SK-N-SH treated with all-trans-retinoic acid at 6 μM for 48 hours (cell line): Measurements from ENCODE around the gene RET.

ENCODE experiments used
- ATAC-seq: fragments of 200-7000 bp; cut with Tn5 transposase; 3 replicates; pipeline ENCODE4 v1.9.1; 2020; ENCODE audit warnings: mild to moderate bottlenecking, moderate library complexity
- BACH2 ChIP-seq: fragments of 250-450 bp; sonication (Bioruptor Pico); IDR thresholded peaks from 2 replicates; pipeline ENCODE4 v1.9.0; 2021; ENCODE audit warnings: mild to moderate bottlenecking, borderline replicate concordance
- CREB5 ChIP-seq: fragments of 250-450 bp; sonication (Bioruptor Pico); IDR thresholded peaks from 2 replicates; pipeline ENCODE4 v1.5.1; 2020; ENCODE audit warnings: low read depth, mild to moderate bottlenecking, moderate library complexity
- CSDC2 ChIP-seq: fragments of 250-450 bp; sonication (Bioruptor Pico); IDR thresholded peaks from 2 replicates; pipeline ENCODE4 v1.5.0; 2020; ENCODE audit warnings: mild to moderate bottlenecking, moderate library complexity
- CSRNP3 ChIP-seq: fragments of 250-450 bp; sonication (Bioruptor Pico); IDR thresholded peaks from 2 replicates; pipeline ENCODE4 v1.5.1; 2021; ENCODE audit warnings: mild to moderate bottlenecking, moderate library complexity
- ESRRG ChIP-seq: fragments of 250-450 bp; sonication (Bioruptor Pico); IDR thresholded peaks from 2 replicates; pipeline ENCODE4 v1.6.1; 2021; ENCODE audit warnings: mild to moderate bottlenecking
- GLIS3 ChIP-seq: fragments of 250-450 bp; sonication (Bioruptor Pico); IDR thresholded peaks from 2 replicates; pipeline ENCODE4 v1.5.0; 2020; ENCODE audit warnings: mild to moderate bottlenecking, moderate library complexity
- ISL1 ChIP-seq: fragments of 250-450 bp; sonication (Bioruptor Pico); IDR thresholded peaks from 2 replicates; pipeline ENCODE4 v2.1.2; 2022; ENCODE audit warnings: mild to moderate bottlenecking, moderate library complexity
- OSR1 ChIP-seq: fragments of 250-450 bp; sonication (Bioruptor Pico); IDR thresholded peaks from 2 replicates; pipeline ENCODE4 v1.8.0; 2022; ENCODE audit warnings: moderate library complexity, mild to moderate bottlenecking, inconsistent platforms
- PATZ1 ChIP-seq: fragments of 250-450 bp; sonication (Bioruptor Pico); IDR thresholded peaks from 2 replicates; pipeline ENCODE4 v1.8.0; 2020; ENCODE audit warnings: mild to moderate bottlenecking, moderate library complexity, borderline replicate concordance
- POU6F1 ChIP-seq: fragments of 250-450 bp; sonication (Bioruptor Pico); IDR thresholded peaks from 2 replicates; pipeline ENCODE4 v1.8.0; 2021; ENCODE audit warnings: low read depth, mild to moderate bottlenecking, moderate library complexity, borderline replicate concordance
- RARB ChIP-seq: fragments of 250-450 bp; sonication (Bioruptor Pico); IDR thresholded peaks from 2 replicates; pipeline ENCODE4 v1.8.0; 2021; ENCODE audit warnings: mild to moderate bottlenecking, moderate library complexity
- SNAI2 ChIP-seq: fragments of 250-450 bp; sonication (Bioruptor Pico); IDR thresholded peaks from 2 replicates; pipeline ENCODE4 v1.5.0; 2020; ENCODE audit warnings: mild to moderate bottlenecking, moderate library complexity
- TCF4 ChIP-seq: fragments of 250-450 bp; sonication (Bioruptor Pico); IDR thresholded peaks from 2 replicates; pipeline ENCODE4 v1.8.0; 2021; ENCODE audit warnings: mild to moderate bottlenecking, moderate library complexity, borderline replicate concordance
- TOX ChIP-seq: fragments of 250-450 bp; sonication (Bioruptor Pico); IDR thresholded peaks from 2 replicates; pipeline ENCODE4 v1.8.0; 2021; ENCODE audit warnings: mild to moderate bottlenecking, moderate library complexity, borderline replicate concordance
- TSHZ2 ChIP-seq: fragments of 250-450 bp; sonication (Bioruptor Pico); IDR thresholded peaks from 2 replicates; pipeline ENCODE4 v1.5.0; 2020; ENCODE audit warnings: mild to moderate bottlenecking, moderate library complexity
- ZC3H10 ChIP-seq: fragments of 250-450 bp; sonication (Bioruptor Pico); IDR thresholded peaks from 2 replicates; pipeline ENCODE4 v1.5.1; 2021; ENCODE audit warnings: mild to moderate bottlenecking, moderate library complexity
- ZFP3 ChIP-seq: fragments of 250-450 bp; sonication (Bioruptor Pico); IDR thresholded peaks from 2 replicates; pipeline ENCODE4 v1.5.0; 2020; ENCODE audit warnings: mild to moderate bottlenecking, moderate library complexity
- ZFP30 ChIP-seq: fragments of 450-650 bp; formaldehyde crosslinking; IDR thresholded peaks from 2 replicates; pipeline ENCODE4 v1.5.0; 2022; ENCODE audit warnings: mild to moderate bottlenecking, moderate library complexity
- ZNF565 ChIP-seq: fragments of 450-650 bp; formaldehyde crosslinking; conservative IDR thresholded peaks from 2 replicates; pipeline ENCODE4 v1.5.0; 2020; ENCODE audit warnings: low read depth, mild to moderate bottlenecking, moderate library complexity
- ZNF70 ChIP-seq: fragments of 450-650 bp; formaldehyde crosslinking; IDR thresholded peaks from 2 replicates; pipeline ENCODE4 v1.5.0; 2020; ENCODE audit warnings: mild to moderate bottlenecking, moderate library complexity
- ZNF8 ChIP-seq: fragments of 450-650 bp; formaldehyde crosslinking; IDR thresholded peaks from 2 replicates; pipeline ENCODE4 v1.5.0; 2020; ENCODE audit warnings: mild to moderate bottlenecking, moderate library complexity

RET gene

GRCh38 chr10:43066481-43066880, 10.4 kb upstream of the RET start:
- no peak for TF ChIP-seq POU6F1 (CRISPR knock-in tag)
- no peak for TF ChIP-seq ZNF8 (CRISPR knock-in tag)
- ATAC-seq: no peak

GRCh38 chr10:43067391-43068135, 9.3 kb upstream of the RET start:
- TF ChIP-seq ZNF70 (CRISPR knock-in tag) (no peak), BACH2 (CRISPR knock-in tag) (no peak), CSRNP3 (CRISPR knock-in tag) (no peak), ZC3H10 (no peak), GLIS3 (no peak), ISL1 (CRISPR knock-in tag) (no peak), PATZ1 (CRISPR knock-in tag) (no peak), ZFP3 (CRISPR knock-in tag) (no peak), TOX (CRISPR knock-in tag) (no peak)
- no peak for ATAC-seq

- no peak for ATAC-seq
- TF ChIP-seq ZNF565 (CRISPR knock-in tag): no peak
- TF ChIP-seq PATZ1 (CRISPR knock-in tag): no peak
- no peak for TF ChIP-seq ZNF70 (CRISPR knock-in tag)
- no peak for TF ChIP-seq RARB
- TF ChIP-seq ZFP30 (CRISPR knock-in tag): no peak
- no peak for TF ChIP-seq ZNF8 (CRISPR knock-in tag)
- no peak for TF ChIP-seq POU6F1 (CRISPR knock-in tag)
- no peak for TF ChIP-seq CSDC2
- no peak for TF ChIP-seq ZFP3 (CRISPR knock-in tag)
- TF ChIP-seq GLIS3: no peak
- no peak for TF ChIP-seq ZC3H10
- no peak for TF ChIP-seq SNAI2 (CRISPR knock-in tag)
- TF ChIP-seq OSR1 (CRISPR knock-in tag): no peak
- TF ChIP-seq ISL1 (CRISPR knock-in tag): no peak
- TF ChIP-seq TCF4 (CRISPR knock-in tag): no peak
- no peak for TF ChIP-seq ESRRG (CRISPR knock-in tag)
- no peak for TF ChIP-seq TSHZ2 (CRISPR knock-in tag)
- TF ChIP-seq CSRNP3 (CRISPR knock-in tag): no peak
- TF ChIP-seq CREB5 (CRISPR knock-in tag): no peak
Observed at GRCh38 chr10:43068136-43068395, 8.8 kb upstream of the RET start.
